ENCODE results near the gene XRRA1.
"Not testable (repeated sequence)": the region's sequence is repeated elsewhere in the genome, so short reads cannot be mapped to it uniquely, and the experiment has no call there.

The XRRA1 gene, protein sequence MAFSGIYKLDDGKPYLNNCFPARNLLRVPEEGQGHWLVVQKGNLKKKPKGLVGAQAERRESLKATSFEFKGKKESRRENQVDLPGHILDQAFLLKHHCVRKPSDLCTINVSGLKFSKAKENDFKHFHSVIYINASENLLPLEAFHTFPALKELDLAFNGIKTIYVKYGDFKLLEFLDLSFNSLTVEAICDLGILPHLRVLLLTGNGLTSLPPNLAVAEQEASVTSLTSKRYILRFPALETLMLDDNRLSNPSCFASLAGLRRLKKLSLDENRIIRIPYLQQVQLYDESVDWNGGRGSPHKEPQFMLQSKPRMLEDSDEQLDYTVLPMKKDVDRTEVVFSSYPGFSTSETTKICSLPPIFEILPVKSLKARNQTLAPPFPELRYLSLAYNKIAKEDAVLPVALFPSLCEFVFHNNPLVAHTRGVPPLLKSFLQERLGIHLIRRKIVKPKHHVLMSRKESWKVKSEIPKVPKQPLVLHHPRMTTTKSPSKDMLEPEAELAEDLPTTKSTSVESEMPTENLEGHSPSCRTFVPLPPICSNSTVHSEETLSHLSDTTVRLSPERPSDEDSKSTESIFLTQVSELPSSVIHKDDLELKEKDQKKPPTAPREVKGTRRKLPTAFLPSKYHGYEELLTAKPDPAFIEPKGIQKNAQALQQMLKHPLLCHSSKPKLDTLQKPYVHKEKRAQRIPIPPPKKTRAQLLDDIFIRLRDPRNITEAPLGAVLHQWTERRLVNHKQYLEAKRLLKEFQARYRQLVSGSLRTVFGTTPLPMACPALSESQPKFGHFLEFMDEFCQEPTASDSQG

DNA sequence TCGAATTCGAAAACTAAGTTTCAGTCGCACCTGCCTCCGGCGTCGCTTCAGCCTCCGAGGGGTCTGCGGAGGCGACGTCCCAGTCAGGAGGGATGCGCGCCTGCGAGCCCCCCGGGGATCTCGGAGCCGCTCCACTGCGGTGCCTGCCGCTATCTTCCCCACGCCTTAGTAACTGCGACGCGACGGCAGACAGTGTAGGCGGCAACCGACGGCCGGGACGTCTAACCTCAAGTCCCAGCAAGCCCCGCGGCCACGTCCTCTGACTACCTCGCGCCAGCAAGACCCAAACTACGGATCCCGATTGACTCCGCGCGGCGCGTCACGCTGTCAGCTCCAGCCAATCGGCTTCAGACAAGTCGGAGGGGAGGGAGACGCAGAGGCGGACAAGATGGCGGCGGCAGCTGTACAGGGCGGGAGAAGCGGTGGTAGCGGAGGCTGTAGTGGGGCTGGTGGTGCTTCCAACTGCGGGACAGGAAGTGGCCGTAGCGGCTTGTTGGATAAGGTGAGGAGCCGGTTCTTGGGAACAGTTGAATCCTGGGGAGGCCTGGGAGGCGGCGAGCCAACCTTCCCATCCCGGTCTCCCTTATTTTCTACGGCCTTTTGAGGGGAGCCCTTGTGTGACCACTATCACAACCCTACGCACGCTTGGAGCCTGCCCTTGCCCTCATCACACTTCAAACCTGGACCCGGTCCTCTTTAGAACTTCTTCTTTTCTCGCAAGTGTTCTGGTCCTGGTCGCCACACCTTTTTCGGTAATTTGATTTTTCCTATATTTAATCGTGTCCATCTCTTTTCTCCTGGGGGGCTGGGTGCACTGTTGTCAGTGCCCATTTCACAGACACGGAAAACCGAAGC, at the start of gene XRRA1, which contains the start of gene SPCS2:
XRRA1 (minus strand) TSS at position 194 of the 855 bp plus-strand sequence. CDS start 8,213 bp downstream, outside the sequence.
SPCS2 (plus strand) TSS at position 369 of the 855 bp plus-strand sequence; CDS start at position 389, 20 bp downstream.
- DNase-seq: peak; percentile 81 to 99 (median 97)

DNA sequence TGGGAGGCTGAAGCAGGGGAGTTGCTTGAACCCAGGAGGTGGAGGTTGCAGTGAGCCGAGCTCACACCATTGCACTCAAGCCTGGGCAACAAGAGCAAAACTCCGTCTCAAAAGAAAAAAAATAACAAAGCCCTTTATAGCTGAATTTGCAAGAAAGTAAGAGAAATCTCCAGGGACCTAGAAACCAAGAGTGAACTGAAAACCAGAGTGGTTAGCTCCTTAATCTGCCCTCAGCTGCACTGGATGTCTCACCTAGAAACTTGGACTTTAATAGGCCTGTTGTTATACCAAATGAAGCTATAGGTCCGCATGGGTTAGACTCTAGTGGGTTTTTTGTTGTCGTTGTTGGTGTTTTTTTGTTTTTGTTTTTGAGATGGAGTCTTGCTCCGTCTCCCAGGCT, 44.0 kb upstream of the XRRA1 start:
- DNase-seq: no peak

DNA sequence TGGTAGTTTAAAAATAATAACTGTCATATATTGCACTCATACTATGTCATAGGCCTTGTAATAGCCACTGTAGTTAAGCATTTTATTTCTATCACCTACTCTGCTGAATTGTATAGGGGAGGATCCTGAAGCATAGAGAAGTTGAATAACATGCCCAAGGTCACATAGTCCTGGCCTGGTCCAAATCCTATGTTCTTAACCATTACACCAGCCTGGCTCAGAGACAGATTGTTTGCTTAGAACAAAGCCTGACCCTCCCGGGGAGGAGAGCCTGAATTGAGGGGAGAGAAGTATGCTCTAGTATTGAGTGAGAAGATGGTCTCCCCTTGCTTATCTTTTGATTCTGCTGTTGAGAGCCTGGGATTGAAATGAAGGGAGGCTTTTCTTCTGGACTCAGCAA, 42.0 kb upstream of the XRRA1 start:
- DNase-seq: no peak

GRCh38 chr11:74990150-74990549, 41.3 kb upstream of the XRRA1 start:
- DNase-seq: not testable (repeated sequence)

GRCh38 chr11:74989260-74989638, 40.4 kb upstream of the XRRA1 start:
- no peak for DNase-seq

GRCh38 chr11:74988541-74989259, 39.8 kb upstream of the XRRA1 start, which contains the start of gene NEU3:
TSS of gene NEU3 (plus strand) at chr11:74988933. CDS start at chr11:74989061, 128 bp downstream.
- peak in 55 of 56 donors; percentile 6 to 81 (median 50) for DNase-seq

- no peak for DNase-seq
These were observed 35.8 kb upstream of the XRRA1 start for GRCh38 chr11:74984730-74985129.

GRCh38 chr11:74984070-74984469, 35.2 kb upstream of the XRRA1 start:
- DNase-seq: no peak

DNA sequence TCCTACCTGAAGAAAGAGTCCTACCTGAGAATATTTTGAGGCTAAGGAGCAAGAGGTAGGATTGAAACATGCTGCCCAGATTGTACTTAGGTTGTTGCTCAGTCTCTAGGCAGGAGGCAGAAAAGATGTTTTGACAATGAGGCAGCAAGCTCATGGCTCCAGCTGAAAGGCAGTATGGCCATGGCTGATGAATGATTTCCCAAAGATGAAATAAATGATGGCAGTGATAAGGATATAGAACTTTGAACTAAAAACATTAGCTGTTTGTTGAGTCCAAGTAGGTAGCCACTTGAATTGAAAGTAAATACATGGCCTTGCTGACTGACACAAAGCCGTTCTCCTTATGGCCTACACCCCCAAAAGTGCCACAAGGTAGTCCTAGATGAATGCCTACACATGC, 33.0 kb upstream of the XRRA1 start:
- no peak for DNase-seq

GRCh38 chr11:74980634-74981033, 31.7 kb upstream of the XRRA1 start:
- DNase-seq: no peak

DNA sequence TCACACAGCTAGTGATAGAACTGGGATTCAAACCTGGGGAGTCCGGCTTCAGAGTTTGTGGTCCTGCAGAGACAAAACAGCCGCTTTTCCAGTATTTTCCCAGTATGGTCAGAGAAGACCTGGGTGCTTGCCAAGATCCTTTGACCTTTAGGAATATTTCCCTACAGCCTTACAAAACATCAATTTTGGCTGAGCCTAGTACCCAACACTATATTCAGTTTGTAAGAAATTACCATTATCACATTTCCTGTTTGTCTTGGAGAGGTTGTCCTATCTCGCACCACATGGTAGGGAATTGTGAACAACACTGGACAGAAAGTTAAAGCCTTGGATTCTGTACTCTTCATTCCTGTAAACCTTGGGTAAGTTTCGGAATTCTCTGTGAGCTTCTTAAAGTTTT, 29.1 kb upstream of the XRRA1 start:
- DNase-seq: no peak

DNA sequence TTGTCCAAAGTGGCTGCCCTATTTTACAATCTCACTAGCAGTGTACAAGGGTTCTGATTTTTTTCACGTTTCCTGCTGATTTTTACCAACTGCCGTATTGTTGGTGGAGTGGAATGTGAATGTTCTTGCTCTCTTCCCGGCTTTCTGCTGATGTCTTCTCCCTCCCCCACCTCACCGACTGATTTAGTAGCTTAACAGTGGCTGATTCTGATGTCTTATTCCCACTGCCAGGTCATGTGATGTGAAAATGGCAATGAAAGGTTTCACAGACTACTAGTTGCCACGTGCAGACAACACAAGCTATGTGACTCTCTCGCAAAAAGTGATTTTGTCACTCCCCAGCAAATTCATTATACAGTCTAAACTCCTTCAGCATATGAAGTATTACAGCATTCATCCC, 22.5 kb upstream of the XRRA1 start:
- peak in 22 of 56 donors; percentile 2 to 49 (median 20) for DNase-seq

- DNase-seq: no peak
These were observed 22.0 kb upstream of the XRRA1 start for GRCh38 chr11:74970852-74971395.

DNA sequence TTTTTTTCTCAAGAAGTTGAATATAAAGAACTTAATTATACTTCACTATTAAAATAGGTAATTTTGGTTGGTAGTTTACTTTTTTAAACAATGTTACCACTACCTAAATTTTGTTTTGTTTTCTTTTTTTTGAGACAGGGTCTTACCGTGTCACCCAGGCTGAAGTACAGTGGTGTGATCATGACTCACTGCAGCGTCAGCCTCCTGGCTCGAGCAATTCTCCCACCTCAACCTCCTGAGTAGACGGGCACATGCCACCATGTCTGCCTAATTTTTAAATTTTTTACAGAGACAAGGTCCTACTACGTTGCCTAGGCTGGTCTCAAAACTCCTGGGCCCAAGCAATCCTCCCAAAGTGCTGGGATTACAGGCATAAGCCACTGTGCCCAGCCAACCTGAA, 17.8 kb upstream of the XRRA1 start:
- no peak for DNase-seq

DNA sequence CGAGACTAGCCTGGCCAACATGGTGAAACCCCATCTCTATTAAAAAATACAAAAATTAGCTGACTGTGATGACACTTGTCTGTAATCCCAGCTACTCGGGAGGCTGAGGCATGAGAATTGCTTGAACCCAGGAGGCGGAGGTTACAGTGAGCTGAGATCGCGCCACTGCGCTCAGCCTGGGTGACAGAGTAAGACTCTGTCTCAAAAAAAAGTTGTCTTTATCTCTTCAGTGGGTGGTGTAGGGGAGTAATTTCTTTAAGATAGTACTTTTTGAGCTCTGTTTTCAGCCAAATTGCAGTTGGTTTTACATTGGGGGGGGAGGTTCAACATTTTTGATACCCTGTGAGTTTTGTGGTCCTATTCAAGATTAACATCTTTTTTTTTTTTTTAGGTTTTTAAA, 11.2 kb upstream of the XRRA1 start:
- not testable (repeated sequence) for DNase-seq

GRCh38 chr11:74957937-74958629, 9.2 kb upstream of the XRRA1 start:
- no peak for DNase-seq

DNA sequence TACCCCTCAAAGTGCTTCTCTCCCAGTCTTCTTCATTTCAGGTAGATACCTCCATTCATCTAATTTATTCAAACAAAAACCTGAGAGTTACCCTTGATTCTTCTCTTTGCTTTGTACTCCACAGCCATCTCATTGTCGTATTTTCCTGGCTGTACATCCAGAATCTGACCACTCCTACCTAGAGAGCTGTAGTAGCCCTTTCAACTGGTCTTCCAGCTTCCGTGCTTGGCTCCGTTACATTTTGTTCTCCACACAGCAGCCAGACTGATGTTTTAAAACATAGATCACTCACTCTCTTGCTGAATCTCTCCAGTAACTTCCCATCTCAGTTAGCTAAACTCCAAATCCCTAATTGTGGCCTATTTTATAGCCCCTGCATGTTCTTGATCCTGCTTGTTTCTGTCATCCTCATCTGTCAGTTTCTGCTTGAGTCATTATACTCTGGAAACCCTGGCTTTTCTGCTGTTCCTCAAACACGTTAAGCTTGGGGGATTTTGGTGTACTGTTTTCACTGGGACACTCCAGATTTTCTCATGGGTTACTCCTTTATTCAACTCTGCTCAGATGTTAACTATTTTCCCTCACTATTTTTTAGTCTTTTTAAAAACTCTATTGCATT, 7.6 kb upstream of the XRRA1 start:
- DNase-seq: no peak

DNA sequence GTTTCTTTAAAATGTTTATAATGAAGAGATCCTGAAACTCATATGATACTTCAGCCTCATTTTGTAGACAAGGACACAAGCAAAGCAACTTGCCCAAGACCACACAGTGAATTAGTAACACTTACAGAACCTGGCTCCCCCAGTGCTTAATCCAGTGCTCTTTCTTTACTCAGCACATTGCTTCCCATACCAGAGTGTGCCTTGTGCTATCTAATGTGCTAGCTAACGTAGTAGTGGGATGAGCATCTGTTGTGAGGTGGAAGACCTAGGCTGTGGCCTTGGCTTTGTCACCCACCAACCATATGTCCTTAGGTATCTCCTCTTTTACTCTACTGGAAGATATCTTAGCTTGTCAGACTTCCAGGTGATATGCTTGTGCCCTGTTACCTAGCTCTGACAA, 5.3 kb upstream of the XRRA1 start:
- no peak for DNase-seq

GRCh38 chr11:74953451-74953850, 4.6 kb upstream of the XRRA1 start:
- DNase-seq: no peak

All from nucleus accumbens (tissue), 56 donors.